SU-DHL-6 (cell line): Measurements from ENCODE around the gene ENOX2.

Source experiments
- H2AFZ ChIP-seq: fragments of 200-600 bp; sonication (generic); 2 replicates; pipeline ENCODE4 v1.6.1; 2014; ENCODE audit warnings: low read depth, mild to moderate bottlenecking, moderate library complexity, mixed read lengths, antibody characterized with exemption, low read length; ENCODE audit not compliant: severe bottlenecking
- H3F3A ChIP-seq: fragments of 200-600 bp; shearing (Covaris generic); 2 replicates; pipeline ENCODE4 v1.6.0; 2016; ENCODE audit warnings: antibody characterized with exemption, mild to moderate bottlenecking; ENCODE audit not compliant: insufficient read depth
- H3K27ac ChIP-seq: fragments of 200-600 bp; sonication (generic); 2 replicates; pipeline ENCODE4 v1.5.1; 2016; ENCODE audit warnings: low read depth, mild to moderate bottlenecking, low read length, moderate library complexity, mixed read lengths
- H3K27me3 ChIP-seq: fragments of 200-600 bp; sonication (generic), shearing (Covaris generic); 2 replicates; pipeline ENCODE4 v1.6.0; 2014; ENCODE audit warnings: mild to moderate bottlenecking, low read length
- H3K36me3 ChIP-seq: fragments of 200-600 bp; sonication (generic); 2 replicates; pipeline ENCODE4 v1.6.1; 2014; ENCODE audit warnings: mild to moderate bottlenecking, low read length, mixed read lengths
- H3K4me2 ChIP-seq: fragments of 300-600, 200-600 bp; shearing (Covaris generic), sonication (generic); 2 replicates; pipeline ENCODE4 v1.6.0; 2014; ENCODE audit warnings: low read length, low read depth, mild to moderate bottlenecking; ENCODE audit not compliant: poor library complexity, severe bottlenecking
- H3K4me3 ChIP-seq: fragments of 200-600 bp; sonication (generic); 2 replicates; pipeline ENCODE4 v1.5.1; 2014; ENCODE audit warnings: antibody characterized with exemption, low read length, mild to moderate bottlenecking, mixed read lengths; ENCODE audit not compliant: insufficient read depth, poor library complexity, severe bottlenecking
- H3K79me2 ChIP-seq: fragments of 200-600 bp; sonication (generic); 2 replicates; pipeline ENCODE4 v1.6.1; 2014; ENCODE audit warnings: mild to moderate bottlenecking, low read length, moderate library complexity; ENCODE audit not compliant: insufficient read depth
- H3K9ac ChIP-seq: fragments of 200-600 bp; sonication (generic); 2 replicates; pipeline ENCODE4 v1.7.0; 2014; ENCODE audit warnings: mild to moderate bottlenecking, low read length
- H3K9me2 ChIP-seq: fragments of 200-600 bp; sonication (generic); replicated peaks from 2 replicates; pipeline ENCODE4 v1.6.1; 2014; ENCODE audit warnings: low read length; ENCODE audit not compliant: insufficient read depth
- H3K9me3 ChIP-seq: fragments of 200-600 bp; sonication (generic); 2 replicates; pipeline ENCODE4 v1.6.1; 2014; ENCODE audit warnings: low read length, mixed read lengths; ENCODE audit not compliant: insufficient read depth
- H4K20me1 ChIP-seq: fragments of 200-600 bp; sonication (generic); 2 replicates; pipeline ENCODE4 v1.6.1; 2014; ENCODE audit warnings: low read depth, mild to moderate bottlenecking, antibody characterized with exemption, low read length, moderate library complexity, mixed read lengths
- CTCF ChIP-seq: fragments of 200-600 bp; sonication (generic); IDR thresholded peaks from one replicate; pipeline ENCODE4 v1.5.1; 2017; ENCODE audit warnings: antibody characterized with exemption, mild to moderate bottlenecking, low read length, moderate library complexity; ENCODE audit not compliant: insufficient read depth, poor library complexity, severe bottlenecking
- EZH2phosphoT487 ChIP-seq: fragments of 200-600 bp; sonication (generic), shearing (Covaris generic); conservative IDR thresholded peaks from 2 replicates; pipeline ENCODE4 v1.6.1; 2018; ENCODE audit warnings: mild to moderate bottlenecking, antibody characterized with exemption, low read length, moderate library complexity, mixed read lengths

ENOX2 gene

GRCh38 chrX:130688360-130688759, 214.6 kb downstream of the ENOX2 start:
- no peak overlapping the region for H3K9ac ChIP-seq
- H4K20me1 ChIP-seq: no peaks in the 10 kb centered on the region
- H3K4me2 ChIP-seq: no peak overlapping the region

GRCh38 chrX:130682990-130683389, 220.0 kb downstream of the ENOX2 start:
- no peaks in the 10 kb centered on the region for H3K79me2 ChIP-seq
- no peak overlapping the region for H3K4me2 ChIP-seq
- no peak overlapping the region for H2AFZ ChIP-seq
- H3K27me3 ChIP-seq: no peaks in the 10 kb centered on the region
- H3F3A ChIP-seq: no peaks in the 10 kb centered on the region
- no peak overlapping the region for H3K27ac ChIP-seq
- no peak overlapping the region for H3K9ac ChIP-seq
- H3K9me3 ChIP-seq: no peaks in the 10 kb centered on the region
- TF ChIP-seq CTCF (no peak), EZH2phosphoT487 (no peak)
- no peaks in the 10 kb centered on the region for H3K9me2 ChIP-seq
- H4K20me1 ChIP-seq: no peaks in the 10 kb centered on the region
- H3K4me3 ChIP-seq: no peak overlapping the region
- H3K36me3 ChIP-seq: no peaks in the 10 kb centered on the region

More at GRCh38 chrX:130688360-130688759, 214.6 kb downstream of the ENOX2 start:
- H3K36me3 ChIP-seq: no peaks in the 10 kb centered on the region
- no peaks in the 10 kb centered on the region for H3K9me2 ChIP-seq
- no peaks in the 10 kb centered on the region for H3F3A ChIP-seq
- no peak overlapping the region for H3K27ac ChIP-seq
- H2AFZ ChIP-seq: no peak overlapping the region
- no peak overlapping the region for H3K4me3 ChIP-seq
- H3K9me3 ChIP-seq: no peaks in the 10 kb centered on the region
- TF ChIP-seq EZH2phosphoT487 (no peak), CTCF (no peak)
- no peaks in the 10 kb centered on the region for H3K27me3 ChIP-seq
- no peaks in the 10 kb centered on the region for H3K79me2 ChIP-seq

DNA sequence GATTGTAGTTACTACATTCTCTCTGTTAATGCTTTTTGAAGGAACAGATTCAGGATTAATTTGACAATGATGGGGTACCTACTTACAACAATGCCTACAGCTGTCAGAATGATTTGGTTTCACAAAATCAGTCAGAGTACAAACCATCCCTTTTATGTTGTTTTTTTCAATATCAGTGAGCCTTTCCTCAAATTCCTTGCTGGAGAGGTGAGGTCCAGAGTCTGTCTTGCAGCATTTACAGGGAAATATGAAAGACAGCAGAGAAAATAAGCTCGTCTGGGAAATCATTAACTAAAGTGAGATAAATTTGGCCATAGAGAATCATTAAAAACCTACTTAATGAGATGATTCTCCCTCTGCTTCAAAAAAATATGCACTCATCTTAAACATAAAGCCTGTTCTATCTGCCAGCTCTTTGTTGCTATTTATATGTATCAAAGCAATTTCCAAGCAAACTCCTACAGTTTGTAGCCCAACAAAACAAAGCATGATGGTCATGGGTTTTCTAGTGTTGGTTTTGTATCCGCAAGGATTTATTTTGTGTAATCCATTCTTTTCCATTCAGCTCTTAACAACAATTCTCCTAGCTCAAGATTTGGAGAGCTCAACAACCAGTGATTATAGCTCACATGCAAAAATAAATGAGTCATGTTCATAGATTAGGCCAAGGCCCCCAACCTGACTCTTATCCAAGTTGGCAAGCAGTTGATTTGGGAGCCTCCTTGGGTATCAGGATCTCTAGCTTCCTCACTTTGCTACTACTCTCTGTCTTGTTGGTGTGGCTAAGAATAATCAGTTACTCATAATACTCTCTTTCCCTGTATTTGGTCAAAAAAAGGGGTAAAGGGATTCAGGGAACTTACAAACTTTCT, 222.6 kb downstream of the ENOX2 start:
- H3K27me3 ChIP-seq: no peaks in the 10 kb centered on the region
- no peak overlapping the region for H3K4me2 ChIP-seq
- no peaks in the 10 kb centered on the region for H3F3A ChIP-seq
- H3K27ac ChIP-seq: no peak overlapping the region
- H3K4me3 ChIP-seq: no peak overlapping the region
- no peaks in the 10 kb centered on the region for H4K20me1 ChIP-seq
- no peak overlapping the region for H3K9ac ChIP-seq
- TF ChIP-seq EZH2phosphoT487 (no peak), CTCF (no peak)
- no peaks in the 10 kb centered on the region for H3K79me2 ChIP-seq
- H2AFZ ChIP-seq: no peak overlapping the region
- H3K9me3 ChIP-seq: no peaks in the 10 kb centered on the region
- H3K9me2 ChIP-seq: no peaks in the 10 kb centered on the region
- H3K36me3 ChIP-seq: no peaks in the 10 kb centered on the region
